Nephron progenitor cell (in vitro differentiated cells): ENCODE data around the gene FBN3.
A peak's percentile ranks its signal among the peaks of the same experiment; 100 is the strongest.
"Not testable (repeated sequence)": the region's sequence is repeated elsewhere in the genome, so short reads cannot be mapped to it uniquely, and the experiment has no call there.

Experiments used
- DNase-seq: peaks from one replicate; pipeline ENCODE4 v3.0.0; 2021
- H3K27ac Mint-ChIP-seq: 2 replicates; pipeline ENCODE4 v1.8.0; 2021; ENCODE audit warnings: mild to moderate bottlenecking, moderate library complexity, mixed read lengths
- H3K27me3 Mint-ChIP-seq: 2 replicates; pipeline ENCODE4 v1.8.0; 2021; ENCODE audit warnings: mild to moderate bottlenecking, low read depth, mixed read lengths; ENCODE audit not compliant: poor library complexity
- H3K36me3 Mint-ChIP-seq: 2 replicates; pipeline ENCODE4 v1.8.0; 2021; ENCODE audit warnings: low read depth, mixed read lengths
- H3K4me1 Mint-ChIP-seq: 2 replicates; pipeline ENCODE4 v1.8.0; 2021; ENCODE audit warnings: mixed read lengths
- H3K4me3 Mint-ChIP-seq: 2 replicates; pipeline ENCODE4 v1.8.0; 2021; ENCODE audit warnings: mild to moderate bottlenecking, moderate library complexity, mixed read lengths
- H3K9me3 Mint-ChIP-seq: 2 replicates; pipeline ENCODE4 v1.8.0; 2021; ENCODE audit warnings: mild to moderate bottlenecking, moderate library complexity, mixed read lengths
- TF ChIP-seq, protein P1 (sequence below): fragments of 200-600 bp; sonication (generic); IDR thresholded peaks from 2 replicates; pipeline ENCODE4 v1.5.0; 2021; ENCODE audit warnings: antibody characterized with exemption

The FBN3 gene

DNA sequence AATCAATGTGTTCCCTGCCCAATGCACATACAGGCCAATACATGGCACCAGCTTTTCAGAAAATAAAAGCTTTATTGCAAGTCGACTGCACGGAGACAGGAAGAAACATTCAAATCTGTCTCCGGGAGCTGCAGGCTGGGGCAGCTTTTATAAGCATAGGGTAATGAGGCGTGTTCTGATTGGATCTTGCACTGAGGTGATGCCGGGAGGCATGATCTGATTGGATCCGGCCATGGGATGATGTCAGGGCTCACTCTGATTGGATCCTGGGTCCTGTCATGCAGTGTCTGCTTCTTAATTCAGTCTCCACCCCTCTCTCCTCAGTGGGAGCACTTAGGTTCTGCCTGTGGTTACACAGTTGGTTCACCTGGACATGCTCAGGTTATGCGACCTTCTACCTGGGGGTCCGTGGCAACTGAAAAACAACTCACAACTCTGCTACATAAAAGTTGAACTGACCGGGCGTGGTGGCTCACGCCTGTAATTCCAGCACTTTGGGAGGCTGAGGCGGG, 11.8 kb upstream of the FBN3 start:
- H3K27ac Mint-ChIP-seq = peak overlapping the region; percentile 42
- DNase-seq = no peak
- H3K36me3 Mint-ChIP-seq = no peaks in the 10 kb centered on the region
- H3K9me3 Mint-ChIP-seq = peaks cover 4% of the 10 kb centered on the region
- peaks cover 14% of the 10 kb centered on the region for H3K4me1 Mint-ChIP-seq
- H3K27me3 Mint-ChIP-seq = peaks cover 4% of the 10 kb centered on the region
- no peak overlapping the region for H3K4me3 Mint-ChIP-seq
- TF ChIP-seq, protein P1, sequence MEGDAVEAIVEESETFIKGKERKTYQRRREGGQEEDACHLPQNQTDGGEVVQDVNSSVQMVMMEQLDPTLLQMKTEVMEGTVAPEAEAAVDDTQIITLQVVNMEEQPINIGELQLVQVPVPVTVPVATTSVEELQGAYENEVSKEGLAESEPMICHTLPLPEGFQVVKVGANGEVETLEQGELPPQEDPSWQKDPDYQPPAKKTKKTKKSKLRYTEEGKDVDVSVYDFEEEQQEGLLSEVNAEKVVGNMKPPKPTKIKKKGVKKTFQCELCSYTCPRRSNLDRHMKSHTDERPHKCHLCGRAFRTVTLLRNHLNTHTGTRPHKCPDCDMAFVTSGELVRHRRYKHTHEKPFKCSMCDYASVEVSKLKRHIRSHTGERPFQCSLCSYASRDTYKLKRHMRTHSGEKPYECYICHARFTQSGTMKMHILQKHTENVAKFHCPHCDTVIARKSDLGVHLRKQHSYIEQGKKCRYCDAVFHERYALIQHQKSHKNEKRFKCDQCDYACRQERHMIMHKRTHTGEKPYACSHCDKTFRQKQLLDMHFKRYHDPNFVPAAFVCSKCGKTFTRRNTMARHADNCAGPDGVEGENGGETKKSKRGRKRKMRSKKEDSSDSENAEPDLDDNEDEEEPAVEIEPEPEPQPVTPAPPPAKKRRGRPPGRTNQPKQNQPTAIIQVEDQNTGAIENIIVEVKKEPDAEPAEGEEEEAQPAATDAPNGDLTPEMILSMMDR = no peak

DNA sequence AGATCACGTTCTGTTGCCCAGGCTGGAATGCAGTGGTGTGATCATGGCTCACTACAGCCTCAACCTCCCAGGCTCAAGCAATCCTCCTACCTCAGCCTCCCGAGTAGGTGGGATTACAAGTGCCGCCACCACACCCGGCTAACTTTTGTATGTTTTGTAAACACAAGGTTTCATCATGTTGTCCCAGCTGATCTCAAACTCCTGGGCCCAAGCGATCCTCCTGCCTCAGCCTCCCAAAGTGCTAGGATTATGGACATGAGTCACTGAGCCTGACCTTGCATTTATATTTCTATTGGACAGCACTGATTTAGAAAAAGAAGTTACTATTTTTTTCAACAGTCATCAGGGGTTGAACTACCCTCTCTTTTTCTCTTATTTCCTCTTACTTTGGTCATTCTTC, 9.9 kb upstream of the FBN3 start:
- not testable (repeated sequence) for H3K36me3 Mint-ChIP-seq, H3K27ac Mint-ChIP-seq, H3K4me3 Mint-ChIP-seq, H3K9me3 Mint-ChIP-seq, DNase-seq, H3K27me3 Mint-ChIP-seq
- peaks cover 20% of the 10 kb centered on the region for H3K4me1 Mint-ChIP-seq

DNA sequence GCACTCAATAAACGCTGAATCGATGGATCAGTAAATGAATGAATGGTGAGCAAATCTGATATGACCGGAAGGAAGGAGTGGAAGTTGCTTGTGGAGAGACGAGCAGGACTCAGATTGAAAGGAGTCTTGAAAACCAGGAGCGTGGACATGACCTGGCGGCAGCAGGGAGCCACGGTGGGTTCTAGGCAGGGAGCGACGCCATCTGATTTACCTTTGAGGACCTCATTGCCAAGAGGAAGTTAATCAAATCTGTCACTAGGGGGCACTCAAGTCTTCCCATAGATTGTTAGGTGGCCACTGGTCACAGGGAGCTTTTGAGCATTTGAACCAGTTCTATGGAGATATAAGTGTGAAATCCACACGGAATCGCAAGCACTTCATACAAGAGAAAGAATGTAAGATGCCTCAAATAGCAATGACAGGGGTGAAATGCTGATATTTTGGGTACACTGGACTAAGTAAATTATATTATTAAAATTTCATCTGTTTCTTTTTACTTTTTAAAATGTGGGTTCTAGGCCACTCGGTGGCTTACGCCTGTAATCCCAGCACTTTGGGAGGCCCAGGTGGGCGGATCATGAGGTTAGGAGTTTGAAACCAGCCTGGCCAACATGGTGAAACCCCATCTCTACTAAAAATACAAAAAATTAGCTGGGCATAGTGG, 9.2 kb upstream of the FBN3 start:
- peak; percentile 46 for DNase-seq
- Mint-ChIP-seq H3K4me3 (no peak overlapping the region), H3K36me3 (no peaks in the 10 kb centered on the region), H3K27me3 (peaks cover 8% of the 10 kb centered on the region), H3K27ac (no peak overlapping the region), H3K9me3 (peaks cover 4% of the 10 kb centered on the region), H3K4me1 (peaks cover 15% of the 10 kb centered on the region)
- TF ChIP-seq, protein P1 = peak; percentile 60

DNA sequence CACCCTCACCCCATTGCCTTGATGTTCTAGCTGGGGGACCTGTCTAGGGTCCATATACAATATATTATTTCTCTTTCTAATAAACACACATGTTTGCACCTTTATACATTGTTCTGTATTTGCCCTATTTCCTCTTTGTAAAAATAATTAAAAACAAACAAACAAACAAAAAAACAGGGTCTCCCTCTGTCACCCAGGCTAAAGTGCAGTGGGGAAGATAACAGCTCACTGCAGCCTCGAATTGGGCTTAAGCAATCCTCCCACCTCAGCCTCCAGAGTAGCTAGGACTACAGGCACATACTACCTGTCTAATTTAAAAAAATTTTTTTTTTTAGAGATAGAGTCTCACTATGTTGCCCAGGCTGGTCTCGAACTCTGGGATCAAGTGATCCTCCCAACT, 5.9 kb upstream of the FBN3 start:
- Mint-ChIP-seq H3K27me3 (peaks cover 16% of the 10 kb centered on the region), H3K4me3 (no peak overlapping the region), H3K4me1 (peaks cover 7% of the 10 kb centered on the region), H3K36me3 (no peaks in the 10 kb centered on the region), H3K9me3 (no peaks in the 10 kb centered on the region), H3K27ac (no peak overlapping the region)
- TF ChIP-seq, protein P1 = no peak
- no peak for DNase-seq

GRCh38 chr19:8154014-8154413, 4.6 kb upstream of the FBN3 start:
- DNase-seq, H3K27ac Mint-ChIP-seq, H3K36me3 Mint-ChIP-seq, H3K4me3 Mint-ChIP-seq, H3K9me3 Mint-ChIP-seq: not testable (repeated sequence)
- peaks cover 14% of the 10 kb centered on the region for H3K4me1 Mint-ChIP-seq
- H3K27me3 Mint-ChIP-seq = peaks cover 16% of the 10 kb centered on the region

GRCh38 chr19:8151767-8152035, 2.3 kb upstream of the FBN3 start:
- no peak for DNase-seq
- Mint-ChIP-seq H3K27ac (no peak overlapping the region), H3K4me3 (no peak overlapping the region), H3K27me3 (peaks cover 12% of the 10 kb centered on the region), H3K4me1 (peaks cover 28% of the 10 kb centered on the region), H3K36me3 (no peaks in the 10 kb centered on the region), H3K9me3 (no peaks in the 10 kb centered on the region)
- TF ChIP-seq, protein P1 = no peak

DNA sequence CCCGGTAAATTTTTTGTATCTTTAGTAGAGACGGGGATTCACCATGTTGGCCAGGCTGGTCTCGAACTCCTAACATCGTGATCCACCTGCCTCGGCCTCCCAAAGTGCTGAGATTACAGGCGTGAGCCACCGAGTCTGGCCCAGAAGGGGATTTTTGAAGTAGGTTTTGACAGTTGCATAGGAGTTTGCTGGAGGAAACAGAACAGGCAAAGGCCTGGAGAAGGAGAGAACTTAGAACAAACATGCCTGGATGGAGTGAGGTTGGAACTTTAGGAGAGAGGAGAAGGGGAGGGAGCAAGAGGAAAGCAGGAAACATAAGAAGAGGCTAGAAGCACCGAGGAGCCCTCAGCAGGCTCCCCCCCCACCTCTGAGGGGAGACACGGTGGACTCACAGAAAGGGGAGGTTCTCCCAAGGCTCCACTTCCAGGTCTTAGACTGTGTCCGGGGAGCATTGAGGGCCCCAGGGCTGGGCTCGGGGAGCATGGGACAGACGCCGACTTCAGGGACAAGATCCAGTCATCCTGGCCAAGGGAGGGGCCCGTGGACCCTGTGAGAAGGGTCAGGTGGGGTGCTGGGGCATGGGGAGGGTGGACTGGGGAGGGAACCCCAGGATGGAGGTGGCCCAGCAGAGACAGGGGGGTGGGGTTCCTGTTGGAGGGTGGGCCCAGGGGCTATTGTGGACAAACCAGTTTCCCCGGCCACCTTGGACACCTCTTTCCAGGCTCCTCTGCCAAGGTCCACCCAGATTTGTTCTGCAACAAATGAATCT, 1.8 kb upstream of the FBN3 start:
- Mint-ChIP-seq H3K27ac (no peak overlapping the region), H3K4me3 (peak overlapping the region; percentile 9), H3K36me3 (peaks cover 5% of the 10 kb centered on the region), H3K9me3 (no peaks in the 10 kb centered on the region), H3K4me1 (peaks cover 34% of the 10 kb centered on the region), H3K27me3 (peaks cover 12% of the 10 kb centered on the region)
- no peak for DNase-seq
- TF ChIP-seq, protein P1 = no peak
